Prostate gland (tissue), 2 donors: ENCODE data around the gene ZSWIM1.

Source experiments
- POLR2A ChIP-seq: fragments of 450-650 bp; IDR thresholded peaks from one replicate; pipeline ENCODE4 v1.6.1; 2016; ENCODE audit warnings: antibody characterized with exemption, mild to moderate bottlenecking
- POLR2AphosphoS5 ChIP-seq: sonication (generic); formaldehyde crosslinking; IDR thresholded peaks from one replicate; pipeline ENCODE4 v1.6.1; 2017; ENCODE audit warnings: antibody characterized with exemption
- TF ChIP-seq, protein P1 (sequence below), 4 experiments: fragments of 200-600 bp in 2 of 4; fragments of 450-650 bp in 2 of 4; sonication (generic) in 2 of 4; IDR thresholded peaks; 1 replicate in 3 of 4; 2 replicates in 1 of 4; pipeline ENCODE4 v1.5.1; 2016 to 2019; ENCODE audit warnings: antibody characterized with exemption in 4 of 4, mild to moderate bottlenecking in 2 of 4, moderate library complexity in 2 of 4

DNA sequence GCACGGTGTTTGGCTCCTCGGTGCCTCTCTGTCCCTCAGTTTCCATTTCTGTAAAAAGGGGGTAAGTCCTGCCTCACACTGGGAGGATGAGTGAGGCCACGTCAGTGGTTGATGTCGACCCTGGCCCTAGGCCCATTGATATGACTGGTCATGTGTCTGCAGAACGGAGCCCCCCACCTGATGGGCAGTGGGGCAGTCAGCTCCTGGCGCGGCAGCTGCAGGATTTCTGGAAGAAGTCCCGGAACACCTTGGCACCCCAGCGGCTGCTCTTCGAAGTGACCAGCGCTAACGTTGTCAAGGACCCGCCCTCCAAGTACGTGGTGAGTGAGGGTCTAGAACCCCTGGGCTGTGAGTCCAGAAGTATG is 46.2 kb upstream of the ZSWIM1 start:
- TF ChIP-seq, protein P1, sequence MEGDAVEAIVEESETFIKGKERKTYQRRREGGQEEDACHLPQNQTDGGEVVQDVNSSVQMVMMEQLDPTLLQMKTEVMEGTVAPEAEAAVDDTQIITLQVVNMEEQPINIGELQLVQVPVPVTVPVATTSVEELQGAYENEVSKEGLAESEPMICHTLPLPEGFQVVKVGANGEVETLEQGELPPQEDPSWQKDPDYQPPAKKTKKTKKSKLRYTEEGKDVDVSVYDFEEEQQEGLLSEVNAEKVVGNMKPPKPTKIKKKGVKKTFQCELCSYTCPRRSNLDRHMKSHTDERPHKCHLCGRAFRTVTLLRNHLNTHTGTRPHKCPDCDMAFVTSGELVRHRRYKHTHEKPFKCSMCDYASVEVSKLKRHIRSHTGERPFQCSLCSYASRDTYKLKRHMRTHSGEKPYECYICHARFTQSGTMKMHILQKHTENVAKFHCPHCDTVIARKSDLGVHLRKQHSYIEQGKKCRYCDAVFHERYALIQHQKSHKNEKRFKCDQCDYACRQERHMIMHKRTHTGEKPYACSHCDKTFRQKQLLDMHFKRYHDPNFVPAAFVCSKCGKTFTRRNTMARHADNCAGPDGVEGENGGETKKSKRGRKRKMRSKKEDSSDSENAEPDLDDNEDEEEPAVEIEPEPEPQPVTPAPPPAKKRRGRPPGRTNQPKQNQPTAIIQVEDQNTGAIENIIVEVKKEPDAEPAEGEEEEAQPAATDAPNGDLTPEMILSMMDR (IDR thresholded peaks at IDR 0.05), result no peak
- no peak for TF ChIP-seq POLR2A
- no peak for TF ChIP-seq POLR2AphosphoS5
